T-cell (primary cell): ENCODE results near the gene PRSS22. TPM values are rescaled to one million over a fixed set of nuclear protein-coding genes. Genes with fewer than 3 reads are reported as not detected.
A peak's percentile ranks its signal among the peaks of the same experiment; 100 is the strongest.
"Not testable (repeated sequence)": the region's sequence is repeated elsewhere in the genome, so short reads cannot be mapped to it uniquely, and the experiment has no call there.

Experiments
- ATAC-seq, 4 experiments: fragments of 200-7000 bp in 3 of 4; fragments of 150-1000 bp in 1 of 4; cut with Tn5 transposase; replicated peaks in 1 of 4; 1 replicate in 3 of 4; 2 replicates in 1 of 4; pipeline ENCODE4 v1.10.0; 2021; ENCODE audit warnings: moderate library complexity in 3 of 4, mild to moderate bottlenecking in 2 of 4, moderate number of reproducible peaks in 1 of 4
- CTCF ChIA-PET, 2 donors: fragments of 300-600 bp; sonication (Branson Sonifier 250); formaldehyde crosslinking; loops; one replicate each; lab custom pipeline; 2022; ENCODE audit warnings: antibody characterized with exemption in 2 of 2; lab: Charles Lee
- POLR2A ChIA-PET, 2 donors: fragments of 300-600 bp; sonication (Branson Sonifier 250); formaldehyde crosslinking; loops; one replicate each; lab custom pipeline; 2022; ENCODE audit warnings: antibody characterized with exemption in 2 of 2; lab: Charles Lee
- DNase-seq, 35 experiments: peaks; one replicate each; pipeline versions ENCODE4 v3.0.0 to v3.0.0-alpha.2; 2013 to 2023
- H3K27ac ChIP-seq: one replicate; pipeline ENCODE4 v1.5.1; 2013; ENCODE audit warnings: low read length
- H3K27me3 ChIP-seq, 2 experiments: replicated peaks in 1 of 2; 1 replicate in 1 of 2; 2 replicates in 1 of 2; pipeline versions ENCODE4 v1.6.1 to v1.7.0; 2013; ENCODE audit warnings: low read length in 1 of 2, mixed read lengths in 1 of 2; ENCODE audit not compliant: control insufficient read depth in 2 of 2, insufficient read depth in 2 of 2; ENCODE audit errors: extremely low read depth in 1 of 2
- H3K36me3 ChIP-seq, 2 donors: 1 replicate in 1 of 2; 2 replicates in 1 of 2; pipeline versions ENCODE4 v1.6.1 to v1.7.0; 2013; ENCODE audit warnings: low read length in 1 of 2; ENCODE audit not compliant: control insufficient read depth in 2 of 2, insufficient read depth in 1 of 2; ENCODE audit errors: extremely low read depth in 1 of 2
- H3K4me1 ChIP-seq, 2 experiments: 1 replicate in 1 of 2; 2 replicates in 1 of 2; pipeline versions ENCODE4 v1.6.1 to v1.7.0; 2013; ENCODE audit warnings: low read length in 2 of 2, mixed read lengths in 1 of 2; ENCODE audit not compliant: insufficient read depth in 2 of 2, control insufficient read depth in 1 of 2; ENCODE audit errors: extremely low read depth in 1 of 2
- H3K4me3 ChIP-seq, 2 donors: 1 replicate in 1 of 2; 2 replicates in 1 of 2; pipeline versions ENCODE4 v1.5.1 to v1.7.0; 2013; ENCODE audit warnings: mild to moderate bottlenecking in 2 of 2, low read length in 1 of 2, moderate library complexity in 1 of 2; ENCODE audit not compliant: control insufficient read depth in 1 of 2; ENCODE audit errors: extremely low read depth in 1 of 2
- H3K9me3 ChIP-seq: 2 replicates; pipeline ENCODE4 v1.7.0; 2013
- H3K27ac Mint-ChIP-seq, 2 donors: one replicate each; pipeline ENCODE4 v1.8.0; 2020 to 2021; ENCODE audit warnings: mild to moderate bottlenecking in 2 of 2, mixed read lengths in 2 of 2
- H3K27me3 Mint-ChIP-seq, 2 donors: one replicate each; pipeline ENCODE4 v1.8.0; 2021 to 2022; ENCODE audit warnings: mixed read lengths in 2 of 2
- H3K36me3 Mint-ChIP-seq: one replicate; pipeline ENCODE4 v1.8.0; 2021; ENCODE audit warnings: mixed read lengths
- H3K4me1 Mint-ChIP-seq, 3 donors: one replicate each; pipeline ENCODE4 v1.8.0; 2020 to 2022; ENCODE audit warnings: mixed read lengths in 3 of 3, mild to moderate bottlenecking in 1 of 3
- H3K4me3 Mint-ChIP-seq, 3 donors: one replicate each; pipeline ENCODE4 v1.8.0; 2020 to 2022; ENCODE audit warnings: mild to moderate bottlenecking in 3 of 3, mixed read lengths in 3 of 3, moderate library complexity in 3 of 3
- H3K9me3 Mint-ChIP-seq, 3 donors: one replicate each; pipeline ENCODE4 v1.8.0; 2020 to 2022; ENCODE audit warnings: mixed read lengths in 3 of 3
- WGBS: methylation state at CpG from one replicate; pipeline ENCODE4 v1.1.5; 2013; ENCODE audit warnings: missing lambda C conversion rate; ENCODE audit not compliant: insufficient coverage; 5-methylcytosine and 5-hydroxymethylcytosine counted together
- total RNA-seq, 35 experiments: library from RNA in 6 of 35; stranded (reverse) in 6 of 35; fragments of 120-200 nt in 1 of 35; gene quantifications; one replicate each; pipeline versions ENCODE4 v1.2.1 to v1.2.4 and lab custom pipeline; 2013 to 2026

The PRSS22 gene, protein sequence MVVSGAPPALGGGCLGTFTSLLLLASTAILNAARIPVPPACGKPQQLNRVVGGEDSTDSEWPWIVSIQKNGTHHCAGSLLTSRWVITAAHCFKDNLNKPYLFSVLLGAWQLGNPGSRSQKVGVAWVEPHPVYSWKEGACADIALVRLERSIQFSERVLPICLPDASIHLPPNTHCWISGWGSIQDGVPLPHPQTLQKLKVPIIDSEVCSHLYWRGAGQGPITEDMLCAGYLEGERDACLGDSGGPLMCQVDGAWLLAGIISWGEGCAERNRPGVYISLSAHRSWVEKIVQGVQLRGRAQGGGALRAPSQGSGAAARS
- total RNA-seq (1 to 10 TPM in 3 of 5 donors, under 1 TPM in 1, not detected in 1; 0.56 to 2.6 (median 1.4) TPM), total RNA-seq (lab: John Stamatoyannopoulos, UW) (0 to 2.4 (median 0.27) reads per million in 29 experiments)
- total RNA-seq (2013) = 1.1 TPM

DNA sequence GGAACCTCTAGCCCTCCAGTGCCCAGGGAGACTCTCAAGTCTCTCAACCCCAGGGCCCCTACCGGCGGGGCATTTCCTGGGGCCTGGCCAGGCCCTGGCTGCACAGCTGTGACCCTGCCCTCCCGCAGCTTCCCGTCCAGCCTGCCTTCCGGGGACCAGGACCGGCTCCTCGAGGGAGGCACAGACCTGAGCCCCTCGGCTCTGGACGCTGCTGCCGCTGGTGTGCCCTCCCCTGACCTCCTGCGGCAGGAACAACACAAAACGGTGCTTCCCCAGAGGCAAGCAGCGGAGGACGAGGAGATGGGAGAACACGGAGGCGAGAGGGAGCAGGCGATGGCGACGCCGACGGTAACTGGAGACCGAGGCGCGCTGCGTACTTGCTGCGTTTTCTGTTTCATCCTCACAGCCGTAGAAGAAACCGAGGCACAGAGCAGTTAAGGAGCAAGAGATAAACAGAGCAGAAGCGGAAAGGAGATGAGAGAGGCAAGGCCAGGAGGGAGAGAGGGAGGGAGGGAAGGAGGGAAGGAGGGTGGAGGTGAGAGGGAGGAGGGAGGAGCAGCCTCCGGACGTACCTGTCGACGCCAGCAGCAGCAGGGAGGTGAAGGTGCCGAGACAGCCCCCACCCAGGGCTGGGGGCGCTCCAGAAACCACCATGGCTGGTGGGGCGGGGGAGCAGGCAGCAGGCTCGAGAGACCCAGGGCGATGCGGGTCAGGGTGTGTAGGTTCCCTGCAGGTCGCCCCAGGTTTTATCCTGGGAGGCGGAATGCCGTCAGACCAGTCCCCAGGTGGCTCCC lies at the start of gene PRSS22:
Gene PRSS22 (minus strand): TSS at position 720 of the 794 bp plus-strand sequence. CDS start 66 bp downstream, at position 654.
- Histone ChIP-seq H3K4me1 (peaks cover 0 to 22% of the 10 kb centered on the region in 2 experiments), H3K36me3 (no peaks in the 10 kb centered on the region), H3K4me3 (peak within 1 kb of the TSS in 1 of 2 donors; percentile 44), H3K9me3 (no peaks in the 10 kb centered on the region), H3K27me3 (peaks cover 0 to 54% of the 10 kb centered on the region in 2 experiments), H3K27ac (peak within 1 kb of the TSS; percentile 23)
- WGBS = 15% methylated on average over 42 of the region's 42 CpGs
- POLR2A ChIA-PET = no interaction called here
- Mint-ChIP-seq H3K4me3 (peak within 1 kb of the TSS; percentile 76 to 91 (median 77)), H3K27ac (peak within 1 kb of the TSS in 1 of 2 donors; percentile 85), H3K27me3 (peaks cover 7 to 17% of the 10 kb centered on the region in 2 donors), H3K9me3 (peaks cover 8 to 10% (median 9%) of the 10 kb centered on the region in 3 donors), H3K4me1 (peaks cover 7 to 11% (median 10%) of the 10 kb centered on the region in 3 donors), H3K36me3 (peaks cover 8% of the 10 kb centered on the region)
- DNase-seq (peak in 4 of 35 experiments; percentile 6 to 40 (median 19)), ATAC-seq (peak; percentile 32 to 72 (median 54))
- CTCF ChIA-PET = interaction anchor here in 1 of 2 donors (0.6 kb wide), 1 partner anchor 41 kb away, joined by 4 read pairs; the partner anchor contains the start of gene PRSS21

DNA sequence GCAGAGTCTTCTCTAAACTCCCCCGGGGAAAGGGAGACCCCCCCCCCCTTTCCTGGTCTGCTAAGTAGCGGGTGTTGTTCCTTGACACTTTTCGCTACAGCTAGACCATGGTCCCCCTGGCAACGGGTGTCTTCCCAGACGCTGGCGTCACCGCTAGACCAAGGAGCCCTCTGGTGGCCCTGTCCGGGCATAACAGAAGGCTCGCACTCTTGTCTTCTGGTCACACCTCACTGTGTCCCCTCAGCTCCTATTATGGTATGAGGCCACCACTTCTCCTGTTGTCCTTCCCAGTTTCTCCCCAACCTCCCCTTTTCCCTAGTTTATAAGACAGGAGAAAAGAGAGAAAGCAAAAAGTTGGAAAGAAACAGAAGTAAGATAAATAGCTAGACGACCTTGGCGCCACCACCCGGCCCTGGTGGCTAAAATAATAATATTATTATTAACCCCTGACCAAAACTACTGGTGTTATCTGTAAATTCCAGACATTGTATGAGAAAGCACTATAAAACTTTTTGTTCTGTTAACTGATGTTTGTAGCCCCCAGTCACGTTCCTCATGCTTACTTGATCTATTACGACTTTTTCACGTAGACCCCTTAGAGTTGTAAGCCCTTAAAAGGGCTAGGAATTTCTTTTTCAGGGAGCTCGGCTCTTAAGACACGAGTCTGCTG lies 49.2 kb upstream of the PRSS22 start:
- H3K27me3 Mint-ChIP-seq, H3K9me3 ChIP-seq, H3K4me3 ChIP-seq, H3K9me3 Mint-ChIP-seq, H3K4me3 Mint-ChIP-seq, H3K36me3 Mint-ChIP-seq, POLR2A ChIA-PET, H3K36me3 ChIP-seq, H3K27ac ChIP-seq, ATAC-seq, H3K27me3 ChIP-seq, H3K27ac Mint-ChIP-seq: not testable (repeated sequence)
- CTCF ChIA-PET = interaction anchor here in 1 of 2 donors (1.0 kb wide), 1 partner anchor 24 kb away, joined by 4 read pairs; the partner anchor contains the start of gene FLYWCH2
- peaks cover 26 to 39% (median 28%) of the 10 kb centered on the region in 3 donors for H3K4me1 Mint-ChIP-seq
- DNase-seq = peak in 31 of 35 experiments; percentile 22 to 75 (median 40)
- 20% methylated on average over 8 of the region's 17 CpGs for WGBS
- H3K4me1 ChIP-seq = peaks cover 0 to 39% of the 10 kb centered on the region in 2 experiments

DNA sequence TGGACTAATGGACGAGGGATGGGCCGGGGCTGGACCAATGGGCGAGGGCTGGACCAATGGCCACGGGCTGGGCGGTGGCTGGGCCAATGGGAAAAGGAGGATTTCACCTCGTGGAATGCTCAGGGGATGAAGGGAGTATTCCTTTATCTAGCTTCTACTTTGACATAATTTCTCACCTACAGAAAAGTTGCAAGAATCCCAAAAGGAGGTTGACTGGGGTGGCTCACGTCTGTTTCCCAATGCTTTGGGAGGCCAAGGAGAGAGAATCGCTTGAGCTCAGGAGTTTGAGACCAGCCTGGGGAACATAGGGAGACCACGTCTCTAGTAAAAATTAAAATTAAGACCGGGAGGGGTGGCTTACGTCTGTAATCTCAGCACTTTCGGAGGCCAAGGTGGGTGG lies 48.0 kb upstream of the PRSS22 start:
- Mint-ChIP-seq H3K27ac (no peak overlapping the region), H3K4me3 (peak overlapping the region; percentile 59 to 94 (median 87)), H3K9me3 (no peaks in the 10 kb centered on the region), H3K36me3 (no peaks in the 10 kb centered on the region), H3K4me1 (peaks cover 19 to 32% (median 23%) of the 10 kb centered on the region in 3 donors), H3K27me3 (no peaks in the 10 kb centered on the region)
- ATAC-seq (no peak), DNase-seq (no peak)
- POLR2A ChIA-PET = no interaction called here
- peaks cover 0 to 34% of the 10 kb centered on the region in 2 experiments for H3K4me1 ChIP-seq
- WGBS = 25% methylated on average over 6 of the region's 12 CpGs
- H3K27me3 ChIP-seq = peaks cover 0 to 2% of the 10 kb centered on the region in 2 experiments
- CTCF ChIA-PET = interaction anchor here in 1 of 2 donors (0.6 to 1.6 kb wide), 4 partner anchors 11 to 196 kb away, joined by 3 to 7 read pairs (median 4); partner anchors contain the start of gene FLYWCH2
- peak overlapping the region in 1 of 2 donors; percentile 20 for H3K4me3 ChIP-seq
- H3K36me3 ChIP-seq = no peaks in the 10 kb centered on the region
- H3K27ac ChIP-seq = peak overlapping the region; percentile 32
- no peaks in the 10 kb centered on the region for H3K9me3 ChIP-seq

DNA sequence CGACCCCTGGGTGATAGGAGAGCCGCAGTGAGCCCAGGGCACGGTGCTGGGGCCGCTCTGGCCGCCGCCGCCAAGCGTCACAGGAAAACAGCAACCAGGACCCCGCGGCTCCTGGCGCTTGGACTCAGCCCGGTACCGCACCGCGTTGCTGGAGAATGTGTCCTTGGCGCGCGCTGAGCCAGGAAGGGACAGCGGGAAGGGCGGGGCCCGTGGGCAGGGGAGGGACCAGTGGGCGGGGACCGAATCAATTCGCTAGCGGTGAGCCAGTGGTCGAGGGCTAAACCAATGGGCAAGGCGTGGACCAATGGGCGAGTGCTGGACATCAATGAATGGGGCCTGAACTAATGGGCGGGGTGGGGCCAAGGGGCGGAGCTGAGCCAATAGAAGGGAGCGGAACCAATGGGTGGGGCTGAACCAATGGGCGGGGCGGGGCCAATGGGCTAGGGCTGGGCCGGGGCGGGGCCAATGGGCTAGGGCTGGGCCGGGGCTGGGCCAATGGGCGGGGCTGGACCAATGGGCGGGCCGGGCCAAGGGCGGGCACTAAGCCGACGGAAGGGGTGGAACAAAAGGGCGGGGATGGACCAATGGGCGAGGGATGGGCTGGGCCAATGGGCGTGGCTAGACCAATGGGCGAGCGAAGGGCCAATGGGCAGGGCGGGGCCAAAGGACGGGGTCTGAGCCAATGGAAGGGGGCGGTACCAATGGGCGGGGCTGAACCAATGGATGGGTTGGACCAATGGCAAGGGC lies 47.4 kb upstream of the PRSS22 start:
- H3K4me1 ChIP-seq = peaks cover 0 to 33% of the 10 kb centered on the region in 2 experiments
- under 1% methylated on average over 44 of the region's 51 CpGs for WGBS
- peak overlapping the region in 1 of 2 donors; percentile 68 for H3K27ac Mint-ChIP-seq
- peaks cover 19 to 28% (median 23%) of the 10 kb centered on the region in 3 donors for H3K4me1 Mint-ChIP-seq
- H3K27ac ChIP-seq = peak overlapping the region; percentile 41
- peak; percentile 66 to 94 (median 85) for DNase-seq
- no peaks in the 10 kb centered on the region for H3K36me3 Mint-ChIP-seq
- peak; percentile 71 to 79 (median 73) for ATAC-seq
- H3K27me3 Mint-ChIP-seq = no peaks in the 10 kb centered on the region
- H3K9me3 ChIP-seq = no peaks in the 10 kb centered on the region
- H3K9me3 Mint-ChIP-seq = no peaks in the 10 kb centered on the region
- peaks cover 0 to 2% of the 10 kb centered on the region in 2 experiments for H3K27me3 ChIP-seq
- ChIA-PET CTCF (interaction anchor here in 1 of 2 donors (0.6 to 1.6 kb wide), 5 partner anchors 11 to 197 kb away, joined by 3 to 7 read pairs (median 4); partner anchors contain the start of gene FLYWCH2), POLR2A (no interaction called here)
- H3K4me3 ChIP-seq = peak overlapping the region; percentile 87 to 90
- no peaks in the 10 kb centered on the region for H3K36me3 ChIP-seq
- H3K4me3 Mint-ChIP-seq = peak overlapping the region; percentile 87 to 94 (median 92)

DNA sequence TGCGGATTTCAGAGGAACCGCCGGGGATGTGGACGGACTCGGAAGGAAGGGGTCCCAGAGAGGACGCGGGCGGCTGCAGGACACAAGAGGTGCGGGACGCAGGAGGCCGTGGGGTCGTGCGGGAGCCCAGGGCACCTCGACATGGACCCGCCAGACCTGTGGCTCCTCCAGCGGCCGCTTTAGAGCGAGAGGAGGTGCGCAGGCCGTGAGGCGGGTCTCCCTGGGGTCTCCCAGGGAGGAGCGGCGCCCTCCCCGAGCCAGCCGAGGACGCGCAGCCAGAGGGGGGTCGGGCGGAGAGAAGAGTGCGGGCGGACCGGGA lies 46.9 kb upstream of the PRSS22 start:
- no peaks in the 10 kb centered on the region for H3K27me3 Mint-ChIP-seq
- ChIA-PET POLR2A (no interaction called here), CTCF (interaction anchor here in 1 of 2 donors (1.0 to 1.6 kb wide), 2 partner anchors 20 to 22 kb away, joined by 3 to 7 read pairs; partner anchors contain the start of gene FLYWCH2)
- DNase-seq (peak in 6 of 35 experiments; percentile 9 to 27 (median 14)), ATAC-seq (no peak)
- no peaks in the 10 kb centered on the region for H3K9me3 Mint-ChIP-seq
- H3K36me3 Mint-ChIP-seq = no peaks in the 10 kb centered on the region
- Histone ChIP-seq H3K36me3 (no peaks in the 10 kb centered on the region), H3K27me3 (peaks cover 0 to 2% of the 10 kb centered on the region in 2 experiments), H3K9me3 (no peaks in the 10 kb centered on the region), H3K4me1 (peaks cover 0 to 33% of the 10 kb centered on the region in 2 experiments), H3K27ac (peak overlapping the region; percentile 49), H3K4me3 (peak overlapping the region; percentile 87 to 90)
- peaks cover 19 to 28% (median 23%) of the 10 kb centered on the region in 3 donors for H3K4me1 Mint-ChIP-seq
- peak overlapping the region; percentile 87 to 94 (median 92) for H3K4me3 Mint-ChIP-seq
- WGBS = 0% methylated on average over 29 of the region's 32 CpGs
- peak overlapping the region in 1 of 2 donors; percentile 63 for H3K27ac Mint-ChIP-seq
